Measurements from ENCODE around the gene SUGP1. TPM values are rescaled to one million over a fixed set of nuclear protein-coding genes. Genes with fewer than 3 reads are reported as not detected.

SUGP1 gene
- total RNA-seq, 1 experiment from 2014 or later: 51.2 TPM

- no peak overlapping the region for H3K27ac Mint-ChIP-seq (ENCODE audit: unreplicated experiment)
- intact Hi-C loops (cut with micrococcal nuclease; ENCODE audit: unreplicated experiment): no loop called here
- H3K4me3 Mint-ChIP-seq (ENCODE audit: unreplicated experiment): no peak overlapping the region
- Histone ChIP-seq H3K9me3 (no peaks in the 10 kb centered on the region), H3K4me3 (ENCODE audit: low read depth, low read length) (no peak overlapping the region), H3K4me1 (no peaks in the 10 kb centered on the region), H3K36me3 (ENCODE audit: control insufficient read depth, insufficient read depth, low read length) (no peaks in the 10 kb centered on the region), H3K27me3 (replicated peaks; ENCODE audit: control insufficient read depth, insufficient read depth, low read length) (no peaks in the 10 kb centered on the region)
- no peaks in the 10 kb centered on the region for H3K4me1 Mint-ChIP-seq (ENCODE audit: low read depth, unreplicated experiment)
- POLR2A ChIA-PET: no interaction called here
- TF ChIP-seq CTCF (IDR thresholded peaks at IDR 0.05; ENCODE audit: insufficient read depth in 1 of 2, low read depth in 1 of 2, low read length in 1 of 2, severe bottlenecking in 1 of 2, unreplicated experiment in 1 of 2): no peak
- CTCF ChIA-PET: no interaction called here
- H3K27me3 Mint-ChIP-seq (ENCODE audit: insufficient read depth, unreplicated experiment): no peaks in the 10 kb centered on the region
- DNase-seq: no peak
- no peaks in the 10 kb centered on the region for H3K9me3 Mint-ChIP-seq (ENCODE audit: unreplicated experiment)
- peaks cover 42% of the 10 kb centered on the region for H3K36me3 Mint-ChIP-seq (ENCODE audit: insufficient read depth, unreplicated experiment)
- no TSS peak for BruUV-seq (replicated peaks)
Measured at GRCh38 chr19:19305696-19306095, 14.6 kb downstream of the SUGP1 start.

GRCh38 chr19:19305066-19305465 is 15.2 kb downstream of the SUGP1 start:
- CTCF ChIA-PET: no interaction called here
- POLR2A ChIA-PET: no interaction called here
- H3K4me1 ChIP-seq: no peaks in the 10 kb centered on the region
- intact Hi-C loops (cut with micrococcal nuclease; ENCODE audit: unreplicated experiment): no loop called here
- H3K4me3 ChIP-seq (ENCODE audit: low read depth, low read length): no peak overlapping the region
- Mint-ChIP-seq H3K4me3 (ENCODE audit: unreplicated experiment) (no peak overlapping the region), H3K4me1 (ENCODE audit: low read depth, unreplicated experiment) (no peaks in the 10 kb centered on the region), H3K27me3 (ENCODE audit: insufficient read depth, unreplicated experiment) (no peaks in the 10 kb centered on the region), H3K36me3 (ENCODE audit: insufficient read depth, unreplicated experiment) (peaks cover 35% of the 10 kb centered on the region), H3K27ac (ENCODE audit: unreplicated experiment) (no peak overlapping the region), H3K9me3 (ENCODE audit: unreplicated experiment) (no peaks in the 10 kb centered on the region)
- no TSS peak for BruUV-seq (replicated peaks)
- H3K27me3 ChIP-seq (replicated peaks; ENCODE audit: control insufficient read depth, insufficient read depth, low read length): no peaks in the 10 kb centered on the region
- DNase-seq: no peak
- no peaks in the 10 kb centered on the region; the same call in 1 of the 2 replicates for H3K36me3 ChIP-seq (ENCODE audit: control insufficient read depth, insufficient read depth, low read length)
- TF ChIP-seq CTCF (IDR thresholded peaks at IDR 0.05; ENCODE audit: insufficient read depth in 1 of 2, low read depth in 1 of 2, low read length in 1 of 2, severe bottlenecking in 1 of 2, unreplicated experiment in 1 of 2): no peak
- no peaks in the 10 kb centered on the region for H3K9me3 ChIP-seq

GRCh38 chr19:19304186-19304965 is 15.9 kb downstream of the SUGP1 start:
- Histone ChIP-seq H3K36me3 (ENCODE audit: control insufficient read depth, insufficient read depth, low read length) (no peaks in the 10 kb centered on the region; the same call in 1 of the 2 replicates), H3K4me3 (ENCODE audit: low read depth, low read length) (no peak overlapping the region), H3K4me1 (no peaks in the 10 kb centered on the region), H3K27me3 (replicated peaks; ENCODE audit: control insufficient read depth, insufficient read depth, low read length) (no peaks in the 10 kb centered on the region), H3K9me3 (no peaks in the 10 kb centered on the region)
- Mint-ChIP-seq H3K27me3 (ENCODE audit: insufficient read depth, unreplicated experiment) (no peaks in the 10 kb centered on the region), H3K9me3 (ENCODE audit: unreplicated experiment) (no peaks in the 10 kb centered on the region), H3K4me3 (ENCODE audit: unreplicated experiment) (no peak overlapping the region), H3K4me1 (ENCODE audit: low read depth, unreplicated experiment) (no peaks in the 10 kb centered on the region), H3K27ac (ENCODE audit: unreplicated experiment) (no peak overlapping the region), H3K36me3 (ENCODE audit: insufficient read depth, unreplicated experiment) (peaks cover 32% of the 10 kb centered on the region)
- intact Hi-C loops (cut with micrococcal nuclease; ENCODE audit: unreplicated experiment): no loop called here
- ChIA-PET CTCF (no interaction called here), POLR2A (no interaction called here)
- TF ChIP-seq CTCF (IDR thresholded peaks at IDR 0.05; ENCODE audit: insufficient read depth in 1 of 2, low read depth in 1 of 2, low read length in 1 of 2, severe bottlenecking in 1 of 2, unreplicated experiment in 1 of 2): no peak
- no peak for DNase-seq
- BruUV-seq (replicated peaks): no TSS peak

Measured in Caco-2 (cell line).